Osteoblast (primary cell): ENCODE measurements around the gene CD6. TPM values are rescaled to one million over a fixed set of nuclear protein-coding genes. Genes with fewer than 3 reads are reported as not detected.

ENCODE experiments used
- DNase-seq: peaks from one replicate; pipeline ENCODE4 v3.0.0; 2011; ENCODE audit warnings: low spot score, mixed read lengths; ENCODE audit not compliant: insufficient read length; ENCODE audit errors: missing footprints
- H2AFZ ChIP-seq: 2 replicates; pipeline ENCODE4 v1.6.0; 2011; ENCODE audit warnings: mild to moderate bottlenecking, low read length
- H3K27ac ChIP-seq: 2 replicates; pipeline ENCODE4 v1.5.1; 2011; ENCODE audit warnings: mild to moderate bottlenecking, low read depth, low read length, moderate library complexity
- H3K27me3 ChIP-seq: 2 replicates; pipeline ENCODE4 v1.6.0; 2012; ENCODE audit warnings: mild to moderate bottlenecking, control low read depth, inconsistent platforms, low read length, moderate library complexity; ENCODE audit not compliant: insufficient read depth
- H3K36me3 ChIP-seq: 2 replicates; pipeline ENCODE4 v1.5.1; 2011; ENCODE audit warnings: mild to moderate bottlenecking, low read length, control low read depth, moderate library complexity; ENCODE audit not compliant: insufficient read depth
- H3K4me1 ChIP-seq: 2 replicates; pipeline ENCODE4 v1.5.1; 2011; ENCODE audit warnings: mild to moderate bottlenecking, low read length, control low read depth, moderate library complexity; ENCODE audit not compliant: insufficient read depth
- H3K4me2 ChIP-seq: 2 replicates; pipeline ENCODE4 v1.6.0; 2011; ENCODE audit warnings: mild to moderate bottlenecking, low read length; ENCODE audit not compliant: insufficient read depth
- H3K4me3 ChIP-seq: fragments of 200-600 bp; sonication (generic); 3 replicates; pipeline ENCODE4 v1.5.1; 2012; ENCODE audit warnings: mild to moderate bottlenecking, low read length, inconsistent platforms; ENCODE audit not compliant: insufficient read depth
- H3K79me2 ChIP-seq: 2 replicates; pipeline ENCODE4 v1.6.0; 2012; ENCODE audit warnings: mild to moderate bottlenecking, low read length, control low read depth, inconsistent platforms; ENCODE audit not compliant: insufficient read depth
- H3K9me3 ChIP-seq: 2 replicates; pipeline ENCODE4 v1.5.1; 2011; ENCODE audit warnings: low read depth, low read length, control low read depth
- H4K20me1 ChIP-seq: 2 replicates; pipeline ENCODE4 v1.6.0; 2012; ENCODE audit warnings: mild to moderate bottlenecking, low read length, control low read depth; ENCODE audit not compliant: insufficient read depth
- total RNA-seq: library from RNA; depleted of rRNA; stranded (reverse); fragments of >200 nt; gene quantifications from 2 replicates; pipeline ENCODE4 v1.2.3, GENCODE V29; 2012
- TF ChIP-seq, protein P1 (sequence below): IDR thresholded peaks from 2 replicates; pipeline ENCODE4 v1.5.1; 2011; ENCODE audit warnings: mild to moderate bottlenecking, low read depth, low read length, moderate library complexity; ENCODE audit errors: extremely low read depth

CD6 gene
- total RNA-seq, 1 donor, result not detected

DNA sequence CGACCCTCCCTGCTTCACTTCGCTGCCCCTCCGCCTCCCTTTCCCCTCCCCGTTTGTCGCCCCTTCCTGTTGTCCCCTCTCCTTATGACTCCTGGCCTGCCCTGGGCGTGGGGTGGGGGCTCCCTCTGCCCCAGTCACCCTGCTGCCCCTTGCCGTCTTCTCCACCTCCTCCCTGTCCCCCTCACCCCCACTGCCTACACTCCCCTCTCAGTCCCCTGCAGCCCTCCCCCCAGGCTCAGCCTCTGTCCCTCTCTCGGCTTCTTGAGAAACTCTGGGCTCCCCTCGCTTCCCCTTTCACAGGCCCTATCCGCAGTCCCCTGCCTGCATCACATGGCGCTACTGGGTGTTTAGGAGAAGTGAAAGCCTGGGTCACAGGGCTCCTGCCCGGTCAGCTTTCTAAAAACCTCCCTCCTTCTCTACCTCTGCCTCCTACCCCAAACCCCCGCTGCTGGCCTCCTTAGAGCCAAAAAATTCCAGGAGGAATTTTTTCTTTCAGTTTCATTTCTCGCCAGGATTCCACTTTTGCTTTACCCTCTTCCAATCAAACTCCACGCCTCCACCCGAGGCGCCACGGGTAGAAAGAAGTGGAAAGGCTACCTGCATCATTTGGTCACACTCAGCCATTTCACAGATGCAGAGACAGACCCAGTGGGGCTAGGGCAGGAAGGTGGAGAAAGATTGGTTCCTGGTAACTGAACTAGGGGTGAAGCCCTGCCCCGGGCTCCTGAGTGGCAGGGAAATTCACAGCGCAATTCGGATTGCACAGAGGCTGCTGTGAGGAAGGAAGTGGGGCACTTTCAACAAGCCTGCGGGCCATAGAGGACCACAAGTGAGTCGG is 19.4 kb upstream of the CD6 start, which contains the start of gene SLC15A3:
TSS of gene SLC15A3 (minus strand) at position 273 of the 838 bp plus-strand sequence. CDS start 625 bp downstream, outside the sequence.
- H3K79me2 ChIP-seq, result no peaks in the 10 kb centered on the region
- H4K20me1 ChIP-seq, result no peaks in the 10 kb centered on the region
- H3K27ac ChIP-seq, result peak within 1 kb of the TSS; percentile 62
- no peaks in the 10 kb centered on the region for H3K36me3 ChIP-seq
- peaks cover 8% of the 10 kb centered on the region for H3K4me1 ChIP-seq
- peak within 1 kb of the TSS; percentile 99 for H2AFZ ChIP-seq
- DNase-seq, result peak; percentile 89
- no peaks in the 10 kb centered on the region for H3K9me3 ChIP-seq
- TF ChIP-seq, protein P1, sequence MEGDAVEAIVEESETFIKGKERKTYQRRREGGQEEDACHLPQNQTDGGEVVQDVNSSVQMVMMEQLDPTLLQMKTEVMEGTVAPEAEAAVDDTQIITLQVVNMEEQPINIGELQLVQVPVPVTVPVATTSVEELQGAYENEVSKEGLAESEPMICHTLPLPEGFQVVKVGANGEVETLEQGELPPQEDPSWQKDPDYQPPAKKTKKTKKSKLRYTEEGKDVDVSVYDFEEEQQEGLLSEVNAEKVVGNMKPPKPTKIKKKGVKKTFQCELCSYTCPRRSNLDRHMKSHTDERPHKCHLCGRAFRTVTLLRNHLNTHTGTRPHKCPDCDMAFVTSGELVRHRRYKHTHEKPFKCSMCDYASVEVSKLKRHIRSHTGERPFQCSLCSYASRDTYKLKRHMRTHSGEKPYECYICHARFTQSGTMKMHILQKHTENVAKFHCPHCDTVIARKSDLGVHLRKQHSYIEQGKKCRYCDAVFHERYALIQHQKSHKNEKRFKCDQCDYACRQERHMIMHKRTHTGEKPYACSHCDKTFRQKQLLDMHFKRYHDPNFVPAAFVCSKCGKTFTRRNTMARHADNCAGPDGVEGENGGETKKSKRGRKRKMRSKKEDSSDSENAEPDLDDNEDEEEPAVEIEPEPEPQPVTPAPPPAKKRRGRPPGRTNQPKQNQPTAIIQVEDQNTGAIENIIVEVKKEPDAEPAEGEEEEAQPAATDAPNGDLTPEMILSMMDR, result no peak
- H3K27me3 ChIP-seq, result no peaks in the 10 kb centered on the region
- H3K4me3 ChIP-seq, result peak within 1 kb of the TSS; percentile 78
- peak within 1 kb of the TSS; percentile 95 for H3K4me2 ChIP-seq

DNA sequence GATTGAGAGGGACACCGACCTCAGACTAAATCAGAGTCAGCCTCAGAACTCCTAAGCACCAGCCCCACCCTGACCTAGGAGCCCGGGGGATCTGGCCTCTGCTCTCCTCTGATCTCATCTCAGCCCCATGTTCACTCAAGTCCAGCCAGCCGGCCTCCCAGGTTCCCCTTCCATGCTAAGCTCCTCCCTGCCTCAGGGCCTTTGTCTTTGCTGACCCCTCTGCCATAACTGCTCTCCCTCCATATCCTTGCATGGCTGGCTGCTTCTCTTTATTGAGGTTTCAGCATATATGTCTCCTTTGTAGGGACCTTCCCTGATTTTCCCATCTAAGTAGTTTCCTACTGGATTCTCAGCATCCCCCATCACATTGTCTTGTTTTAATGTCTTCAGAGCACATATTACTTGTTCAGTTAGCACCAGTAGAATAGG is 18.7 kb upstream of the CD6 start:
- peaks cover 11% of the 10 kb centered on the region for H3K4me1 ChIP-seq
- no peaks in the 10 kb centered on the region for H3K9me3 ChIP-seq
- peak overlapping the region; percentile 62 for H3K27ac ChIP-seq
- H3K79me2 ChIP-seq, result no peaks in the 10 kb centered on the region
- H3K27me3 ChIP-seq, result no peaks in the 10 kb centered on the region
- no peak for DNase-seq
- TF ChIP-seq, protein P1, result no peak
- H3K36me3 ChIP-seq, result no peaks in the 10 kb centered on the region
- H3K4me2 ChIP-seq, result peak overlapping the region; percentile 95
- no peaks in the 10 kb centered on the region for H4K20me1 ChIP-seq
- peak overlapping the region; percentile 78 for H3K4me3 ChIP-seq
- H2AFZ ChIP-seq, result peak overlapping the region; percentile 99

DNA sequence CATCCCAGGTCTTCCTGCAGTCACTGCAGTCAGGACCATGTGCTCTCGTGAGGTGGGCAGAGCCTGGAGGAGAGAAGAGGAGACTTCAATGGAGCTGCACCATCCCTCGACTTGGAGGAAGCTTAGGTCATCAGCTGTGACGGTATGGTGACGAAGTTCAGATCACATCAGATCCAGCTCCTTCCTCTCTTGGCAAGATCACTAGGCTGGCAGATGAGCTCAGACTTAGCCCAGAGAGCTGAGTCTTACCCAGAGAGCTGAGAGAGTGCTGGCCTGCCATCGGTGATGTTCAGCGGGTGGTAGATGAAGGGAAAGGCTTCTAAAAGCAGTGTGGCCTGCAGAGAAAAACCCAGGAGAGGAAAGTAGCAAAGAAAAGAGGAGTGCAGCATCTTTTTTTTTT is 17.7 kb upstream of the CD6 start:
- Histone ChIP-seq H2AFZ (peak overlapping the region; percentile 76), H3K36me3 (no peaks in the 10 kb centered on the region), H3K79me2 (no peaks in the 10 kb centered on the region), H3K4me2 (no peak overlapping the region), H3K4me1 (peaks cover 11% of the 10 kb centered on the region), H3K4me3 (no peak overlapping the region), H4K20me1 (no peaks in the 10 kb centered on the region), H3K9me3 (no peaks in the 10 kb centered on the region), H3K27ac (no peak overlapping the region), H3K27me3 (no peaks in the 10 kb centered on the region)
- TF ChIP-seq, protein P1, result no peak
- DNase-seq, result no peak

DNA sequence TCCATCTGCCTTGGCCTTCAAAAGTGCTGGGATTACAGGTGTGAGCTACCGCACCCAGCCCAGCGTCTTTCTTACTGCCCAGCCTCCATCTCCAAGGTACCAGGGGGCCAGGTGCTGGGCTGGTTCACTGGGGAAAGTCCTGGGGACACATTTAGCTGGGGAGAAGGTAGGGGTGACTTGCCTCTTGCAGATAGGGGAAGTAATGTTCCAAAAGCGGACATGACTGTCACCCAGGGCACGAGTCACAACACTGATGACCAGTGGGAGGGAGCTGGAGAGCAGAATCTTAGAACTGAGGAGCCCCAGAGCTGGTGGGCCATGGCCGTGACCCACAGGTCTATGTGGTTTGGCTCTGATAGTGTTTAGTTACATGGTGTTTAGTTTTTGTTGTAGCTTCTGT is 17.1 kb upstream of the CD6 start:
- TF ChIP-seq, protein P1, result no peak

More for the DNA sequence above, 17.1 kb upstream of the CD6 start:
- Histone ChIP-seq H3K36me3 (no peaks in the 10 kb centered on the region), H3K4me3 (no peak overlapping the region), H3K27ac (no peak overlapping the region), H4K20me1 (no peaks in the 10 kb centered on the region), H2AFZ (no peak overlapping the region), H3K79me2 (no peaks in the 10 kb centered on the region), H3K4me1 (peaks cover 11% of the 10 kb centered on the region), H3K9me3 (no peaks in the 10 kb centered on the region), H3K4me2 (no peak overlapping the region), H3K27me3 (no peaks in the 10 kb centered on the region)
- no peak for DNase-seq
